Thoracic aorta (tissue), 2 donors: ENCODE measurements around the gene OR13C5. TPM values are rescaled to one million over a fixed set of nuclear protein-coding genes. Genes with fewer than 3 reads are reported as not detected.

ENCODE experiments used
- ATAC-seq: fragments of 150-250 bp; one replicate; pipeline ENCODE4 v1.8.0; 2017; ENCODE audit warnings: low read depth; ENCODE audit not compliant: insufficient number of reproducible peaks, low FRiP score
- DNase-seq: peaks from one replicate; pipeline ENCODE4 v3.0.0-alpha.2; 2020; ENCODE audit warnings: low spot score
- H3K27ac ChIP-seq, 2 donors: fragments of 200-600 bp; sonication (generic); 1 replicate in 1 of 2; 2 replicates in 1 of 2; pipeline ENCODE4 v1.5.1; 2016; ENCODE audit warnings: mild to moderate bottlenecking in 2 of 2, moderate library complexity in 2 of 2
- H3K27me3 ChIP-seq: fragments of 200-600 bp; sonication (generic); replicated peaks from 2 replicates; pipeline ENCODE4 v1.6.0; 2016; ENCODE audit warnings: mild to moderate bottlenecking; ENCODE audit not compliant: insufficient read depth
- H3K36me3 ChIP-seq: fragments of 200-600 bp; sonication (generic); one replicate; pipeline ENCODE4 v1.5.1; 2016
- H3K4me1 ChIP-seq, 2 donors: fragments of 200-600 bp; sonication (generic); 1 replicate in 1 of 2; 2 replicates in 1 of 2; pipeline versions ENCODE4 v1.5.1 to v1.6.0; 2016; ENCODE audit warnings: low read depth in 2 of 2, mild to moderate bottlenecking in 1 of 2; ENCODE audit not compliant: control insufficient read depth in 1 of 2
- H3K4me3 ChIP-seq: fragments of 200-600 bp; sonication (generic); 2 replicates; pipeline ENCODE4 v1.5.1; 2016; ENCODE audit warnings: mild to moderate bottlenecking
- H3K9me3 ChIP-seq: fragments of 200-600 bp; sonication (generic); 2 replicates; pipeline ENCODE4 v1.5.1; 2016
- total RNA-seq, 2 donors: library from RNA; depleted of rRNA; stranded (reverse); fragments of >200 nt; gene quantifications; one replicate each; pipeline versions ENCODE4 v1.1.0 to v1.2.3, GENCODE V29; 2016
- TF ChIP-seq, protein P1 (sequence below): fragments of 200-600 bp; sonication (generic); IDR thresholded peaks from one replicate; pipeline ENCODE4 v1.5.1; 2019; ENCODE audit warnings: antibody characterized with exemption

OR13C5 gene
- total RNA-seq, 2 donors from 2014 or later, result not detected

DNA sequence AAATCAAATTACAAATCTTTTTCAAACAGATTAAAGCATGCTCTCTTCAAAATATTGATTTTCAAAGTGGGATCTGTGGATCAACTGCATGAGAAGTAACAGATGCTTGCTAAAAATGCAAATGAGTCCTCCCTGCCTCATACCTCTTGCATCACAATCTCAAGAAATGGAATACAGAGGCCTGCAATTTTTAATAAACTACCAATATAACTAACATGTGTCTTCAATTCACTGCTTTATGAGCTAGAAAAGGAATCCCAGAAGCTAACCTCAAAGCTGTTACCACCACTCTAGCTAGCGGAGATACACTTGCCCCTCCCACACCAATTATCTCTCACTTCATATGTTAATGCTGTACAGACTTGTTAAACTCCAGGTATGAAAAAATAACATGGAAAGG is 9.6 kb downstream of the OR13C5 start:
- Histone ChIP-seq H3K36me3 (no peaks in the 10 kb centered on the region), H3K27ac (no peak overlapping the region), H3K9me3 (no peaks in the 10 kb centered on the region), H3K27me3 (no peaks in the 10 kb centered on the region), H3K4me3 (no peak overlapping the region), H3K4me1 (no peaks in the 10 kb centered on the region)
- TF ChIP-seq, protein P1, sequence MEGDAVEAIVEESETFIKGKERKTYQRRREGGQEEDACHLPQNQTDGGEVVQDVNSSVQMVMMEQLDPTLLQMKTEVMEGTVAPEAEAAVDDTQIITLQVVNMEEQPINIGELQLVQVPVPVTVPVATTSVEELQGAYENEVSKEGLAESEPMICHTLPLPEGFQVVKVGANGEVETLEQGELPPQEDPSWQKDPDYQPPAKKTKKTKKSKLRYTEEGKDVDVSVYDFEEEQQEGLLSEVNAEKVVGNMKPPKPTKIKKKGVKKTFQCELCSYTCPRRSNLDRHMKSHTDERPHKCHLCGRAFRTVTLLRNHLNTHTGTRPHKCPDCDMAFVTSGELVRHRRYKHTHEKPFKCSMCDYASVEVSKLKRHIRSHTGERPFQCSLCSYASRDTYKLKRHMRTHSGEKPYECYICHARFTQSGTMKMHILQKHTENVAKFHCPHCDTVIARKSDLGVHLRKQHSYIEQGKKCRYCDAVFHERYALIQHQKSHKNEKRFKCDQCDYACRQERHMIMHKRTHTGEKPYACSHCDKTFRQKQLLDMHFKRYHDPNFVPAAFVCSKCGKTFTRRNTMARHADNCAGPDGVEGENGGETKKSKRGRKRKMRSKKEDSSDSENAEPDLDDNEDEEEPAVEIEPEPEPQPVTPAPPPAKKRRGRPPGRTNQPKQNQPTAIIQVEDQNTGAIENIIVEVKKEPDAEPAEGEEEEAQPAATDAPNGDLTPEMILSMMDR, result no peak
- no peak for ATAC-seq
- DNase-seq, result no peak

- no peak for ATAC-seq
These were observed 12.6 kb downstream of the OR13C5 start for GRCh38 chr9:104586496-104587180.

GRCh38 chr9:104580562-104580961 is 18.7 kb downstream of the OR13C5 start:
- ATAC-seq (no peak), DNase-seq (no peak)
- Histone ChIP-seq H3K4me1 (no peaks in the 10 kb centered on the region), H3K27me3 (no peaks in the 10 kb centered on the region), H3K27ac (no peak overlapping the region), H3K4me3 (no peak overlapping the region), H3K36me3 (no peaks in the 10 kb centered on the region), H3K9me3 (no peaks in the 10 kb centered on the region)
- TF ChIP-seq, protein P1, result no peak

More at GRCh38 chr9:104586496-104587180, 12.6 kb downstream of the OR13C5 start:
- H3K4me1 ChIP-seq, result no peaks in the 10 kb centered on the region
- H3K4me3 ChIP-seq, result no peak overlapping the region
- no peaks in the 10 kb centered on the region for H3K9me3 ChIP-seq
- H3K36me3 ChIP-seq, result no peaks in the 10 kb centered on the region
- H3K27me3 ChIP-seq, result no peaks in the 10 kb centered on the region
- H3K27ac ChIP-seq, result no peak overlapping the region
- TF ChIP-seq, protein P1, result no peak
- DNase-seq, result no peak

- Histone ChIP-seq H3K27ac (no peak overlapping the region), H3K4me1 (no peaks in the 10 kb centered on the region), H3K4me3 (no peak overlapping the region), H3K9me3 (peaks cover 4% of the 10 kb centered on the region), H3K36me3 (no peaks in the 10 kb centered on the region), H3K27me3 (no peaks in the 10 kb centered on the region)
- ATAC-seq (no peak), DNase-seq (no peak)
- TF ChIP-seq, protein P1, result no peak
These were observed 21.9 kb downstream of the OR13C5 start for GRCh38 chr9:104577263-104577662.

DNA sequence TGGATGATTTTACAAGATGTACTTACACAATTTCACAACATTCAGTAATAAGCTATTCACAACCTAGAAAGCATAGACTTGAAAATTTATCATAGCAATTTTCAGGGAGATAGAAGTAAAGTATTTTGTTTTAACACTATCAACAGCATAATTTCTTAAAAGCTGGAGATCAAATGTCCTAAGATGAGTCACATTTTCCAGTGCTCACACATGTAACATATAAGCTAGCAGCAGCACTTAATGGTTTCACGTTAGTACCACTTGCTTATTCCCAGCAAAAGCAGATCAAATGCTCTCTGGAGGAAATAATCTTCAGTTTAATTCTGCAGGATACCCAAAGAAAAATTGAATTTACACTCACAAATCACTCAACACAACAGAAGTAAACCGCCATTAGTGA is 23.8 kb downstream of the OR13C5 start:
- H3K4me3 ChIP-seq, result no peak overlapping the region
- ATAC-seq (no peak), DNase-seq (no peak)
- H3K36me3 ChIP-seq, result no peaks in the 10 kb centered on the region
- no peaks in the 10 kb centered on the region for H3K4me1 ChIP-seq
- H3K27me3 ChIP-seq, result no peaks in the 10 kb centered on the region
- TF ChIP-seq, protein P1, result no peak
- peaks cover 4% of the 10 kb centered on the region for H3K9me3 ChIP-seq
- H3K27ac ChIP-seq, result no peak overlapping the region
